Adrenal gland (tissue), 5 donors: ENCODE data around the gene ELMO2.

Source experiments
- CTCF ChIP-seq, 6 experiments: fragments of 450-650 bp in 4 of 6; fragments of 200-600 bp in 2 of 6; sonication (generic) in 1 of 6; IDR thresholded peaks; 1 replicate in 5 of 6; 2 replicates in 1 of 6; pipeline versions ENCODE4 v1.5.1 to v1.8.0; 2016 to 2021; ENCODE audit warnings: antibody characterized with exemption in 6 of 6, mild to moderate bottlenecking in 2 of 6, moderate library complexity in 1 of 6
- POLR2A ChIP-seq, 2 donors: fragments of 450-650 bp; IDR thresholded peaks; one replicate each; pipeline ENCODE4 v1.6.1; 2017; ENCODE audit warnings: antibody characterized with exemption in 2 of 2, mild to moderate bottlenecking in 2 of 2, moderate library complexity in 1 of 2
- donor health status: DM: no; HTN: no; CAD: no.

DNA sequence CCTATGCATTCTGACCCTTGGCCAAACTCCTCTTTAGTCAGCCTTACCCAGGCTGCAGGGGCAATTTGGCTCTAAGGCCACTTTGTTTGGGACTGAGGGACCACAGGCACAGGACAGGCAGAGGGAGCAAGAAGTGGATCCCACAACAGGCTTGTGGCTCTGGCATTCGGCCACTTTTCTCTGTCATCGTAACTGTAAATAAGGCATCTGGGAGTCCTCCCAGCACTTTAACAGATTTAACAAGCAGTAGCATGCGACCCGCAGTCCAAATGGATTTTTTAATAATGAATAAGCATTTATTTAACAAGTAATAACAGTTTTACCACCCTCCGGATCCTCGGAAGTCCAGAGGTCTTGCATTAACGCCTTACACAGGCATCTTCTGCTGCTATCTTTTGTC is 82.0 kb downstream of the ELMO2 start:
- TF ChIP-seq CTCF (IDR thresholded peaks at IDR 0.05), result no peak
- TF ChIP-seq POLR2A (IDR thresholded peaks at IDR 0.05), result no peak
